ENCODE measurements around the gene TNKS2.
A peak's percentile ranks its signal among the peaks of the same experiment; 100 is the strongest.
"Not testable (repeated sequence)": the region's sequence is repeated elsewhere in the genome, so short reads cannot be mapped to it uniquely, and the experiment has no call there.

TNKS2 gene

DNA sequence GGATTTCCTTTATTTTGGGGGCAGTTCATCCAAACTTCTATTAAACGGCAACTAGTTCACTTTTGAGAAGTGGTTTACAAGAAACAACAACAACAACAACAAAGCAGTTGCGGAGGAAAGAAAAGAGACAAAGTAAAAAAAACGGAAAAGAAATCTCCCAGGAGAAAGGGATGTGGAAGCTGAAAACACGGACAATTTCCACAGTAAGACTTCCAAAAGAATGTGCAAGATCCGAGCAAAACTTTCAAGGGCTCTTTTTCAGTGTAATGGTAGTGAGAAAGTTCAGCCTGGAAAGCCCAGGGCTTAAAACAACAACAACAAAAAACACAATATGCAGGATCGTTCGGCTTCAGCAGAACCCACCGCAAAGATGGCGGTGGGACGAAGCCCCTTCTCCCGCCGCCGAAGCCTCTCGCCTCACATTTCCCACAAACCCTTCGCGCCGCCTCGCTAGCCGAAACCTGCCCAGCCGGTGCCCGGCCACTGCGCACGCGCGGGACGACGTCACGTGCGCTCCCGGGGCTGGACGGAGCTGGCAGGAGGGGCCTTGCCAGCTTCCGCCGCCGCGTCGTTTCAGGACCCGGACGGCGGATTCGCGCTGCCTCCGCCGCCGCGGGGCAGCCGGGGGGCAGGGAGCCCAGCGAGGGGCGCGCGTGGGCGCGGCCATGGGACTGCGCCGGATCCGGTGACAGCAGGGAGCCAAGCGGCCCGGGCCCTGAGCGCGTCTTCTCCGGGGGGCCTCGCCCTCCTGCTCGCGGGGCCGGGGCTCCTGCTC lies at the start of gene TNKS2:
TNKS2 (plus strand) TSS at position 553 of the 775 bp plus-strand sequence. CDS start 265 bp downstream, outside the sequence.
- DNase-seq (ENCODE audit: low read depth): peak; percentile 59

GRCh38 chr10:91749592-91749991 lies 48.6 kb upstream of the TNKS2 start:
- not testable (repeated sequence) for DNase-seq (ENCODE audit: low read depth)

DNA sequence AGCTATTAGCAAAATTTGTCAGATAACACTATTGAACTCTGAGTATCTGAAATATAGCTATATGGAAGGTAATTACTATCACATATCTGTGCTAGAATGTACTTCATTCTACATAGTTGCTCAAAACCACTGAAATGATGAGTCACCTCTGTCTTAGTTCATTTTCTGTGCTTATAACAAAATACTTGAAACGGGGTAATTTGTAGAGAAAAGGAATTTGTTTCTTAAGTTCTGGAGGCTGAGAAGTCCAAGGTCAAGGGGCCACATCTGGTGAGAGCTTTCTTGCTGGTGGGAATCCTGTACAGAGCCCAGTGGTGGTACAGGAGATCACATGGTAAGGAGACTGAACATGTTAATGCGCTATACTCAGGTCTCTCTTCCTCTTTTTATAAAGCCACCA lies 41.9 kb upstream of the TNKS2 start:
- DNase-seq (ENCODE audit: low read depth): no peak

DNA sequence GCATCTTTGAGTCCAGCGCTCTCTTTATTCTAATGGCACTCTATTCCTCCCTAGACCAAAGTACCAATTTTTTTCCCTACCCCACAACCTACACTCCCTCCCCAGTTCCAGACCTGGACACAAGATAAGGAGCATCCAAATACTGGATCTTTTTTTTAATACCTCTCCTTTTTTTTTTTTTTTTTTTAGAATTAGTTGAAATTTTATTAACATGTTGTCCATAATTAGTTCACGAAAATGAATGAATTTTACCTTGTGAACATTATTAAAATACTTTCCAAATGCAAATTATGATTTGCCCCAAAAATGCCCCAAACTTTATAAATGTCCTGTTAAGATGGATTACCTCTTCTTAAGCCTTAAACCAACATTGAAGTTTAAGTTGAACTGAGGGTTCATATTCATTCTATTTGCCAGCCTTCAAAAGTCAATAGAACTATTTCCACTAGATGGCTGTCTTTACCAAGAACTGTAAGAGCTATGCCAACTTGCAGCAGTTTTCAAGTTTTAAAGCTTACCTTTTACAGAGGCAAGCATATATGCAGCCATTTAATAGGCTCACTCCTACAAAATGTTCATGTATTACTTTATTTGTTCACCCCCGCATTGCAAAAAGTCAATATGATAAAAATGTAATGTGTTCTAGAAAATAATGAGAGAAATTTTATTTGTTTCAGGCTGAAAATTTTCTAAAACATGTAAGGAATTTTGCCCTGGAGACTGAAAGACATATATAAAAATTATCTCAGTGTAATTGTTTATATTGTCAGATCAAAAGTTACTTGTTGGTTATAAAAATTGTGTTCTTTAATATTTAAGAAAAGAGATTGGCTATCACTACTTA lies 39.7 kb upstream of the TNKS2 start:
- DNase-seq (ENCODE audit: low read depth): no peak

DNA sequence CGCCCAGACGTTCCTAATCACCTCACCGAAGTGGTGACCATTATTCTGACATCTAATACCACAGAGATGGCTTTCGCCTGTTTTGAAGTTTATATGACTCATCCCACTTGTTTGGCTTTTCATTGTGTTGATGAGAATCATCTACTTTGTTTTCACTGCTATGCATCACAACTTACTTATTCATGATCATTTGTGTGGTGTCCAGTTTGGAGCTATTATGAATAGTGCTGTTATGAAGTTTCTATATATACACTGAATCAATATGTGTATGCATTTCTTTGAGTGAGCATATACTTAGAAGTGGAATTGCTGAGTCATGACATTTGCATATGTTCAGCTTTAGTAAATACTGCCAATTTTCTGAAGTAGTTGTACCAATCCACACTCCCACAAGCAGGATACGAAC lies 38.6 kb upstream of the TNKS2 start:
- DNase-seq (ENCODE audit: low read depth): no peak

DNA sequence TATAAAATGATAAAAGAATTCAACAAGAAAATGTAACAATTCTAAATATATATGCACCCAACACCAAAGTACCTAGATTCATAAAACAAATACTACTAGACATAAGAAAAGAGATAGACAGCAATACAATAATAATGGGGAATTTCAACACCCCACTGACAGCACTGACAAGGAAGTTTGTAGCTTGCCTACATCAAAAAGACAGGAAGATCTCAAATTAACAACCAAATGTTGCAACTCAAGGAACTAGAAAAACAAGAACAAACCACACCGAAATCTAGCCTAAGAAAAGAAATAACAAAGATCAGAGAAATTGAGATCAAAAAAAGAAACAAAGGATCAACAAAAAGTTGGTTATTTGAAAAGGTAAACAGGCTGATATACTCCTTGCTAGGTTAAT lies 36.5 kb upstream of the TNKS2 start:
- no peak for DNase-seq (ENCODE audit: low read depth)

GRCh38 chr10:91762878-91763277 lies 35.3 kb upstream of the TNKS2 start:
- no peak for DNase-seq (ENCODE audit: low read depth)

GRCh38 chr10:91766676-91767075 lies 31.6 kb upstream of the TNKS2 start:
- no peak for DNase-seq (ENCODE audit: low read depth)

GRCh38 chr10:91768123-91768522 lies 30.1 kb upstream of the TNKS2 start:
- no peak for DNase-seq (ENCODE audit: low read depth)

- DNase-seq (ENCODE audit: low read depth): no peak
These were observed 26.3 kb upstream of the TNKS2 start for GRCh38 chr10:91771907-91772306.

- DNase-seq (ENCODE audit: low read depth): no peak
These were observed 25.8 kb upstream of the TNKS2 start for GRCh38 chr10:91772461-91772860.

DNA sequence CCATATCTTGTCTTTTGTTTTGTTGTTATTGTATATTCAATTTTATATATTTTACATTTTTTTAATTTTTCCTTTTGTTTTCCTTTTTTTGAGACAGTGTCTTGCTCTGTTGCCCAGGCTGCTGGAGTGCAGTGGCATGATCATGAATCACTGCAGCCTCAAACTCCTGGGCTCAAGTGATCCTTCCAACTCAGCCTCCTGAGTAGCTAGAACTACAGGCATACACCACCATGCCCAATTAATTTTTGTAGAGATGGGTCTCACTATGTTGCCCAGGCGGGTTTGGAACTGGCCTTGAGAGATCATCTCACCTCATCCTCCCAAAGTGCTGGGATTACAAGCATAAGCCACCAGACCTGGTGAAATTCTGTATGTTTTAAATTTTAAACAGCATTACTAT lies 25.4 kb upstream of the TNKS2 start:
- no peak for DNase-seq (ENCODE audit: low read depth)

DNA sequence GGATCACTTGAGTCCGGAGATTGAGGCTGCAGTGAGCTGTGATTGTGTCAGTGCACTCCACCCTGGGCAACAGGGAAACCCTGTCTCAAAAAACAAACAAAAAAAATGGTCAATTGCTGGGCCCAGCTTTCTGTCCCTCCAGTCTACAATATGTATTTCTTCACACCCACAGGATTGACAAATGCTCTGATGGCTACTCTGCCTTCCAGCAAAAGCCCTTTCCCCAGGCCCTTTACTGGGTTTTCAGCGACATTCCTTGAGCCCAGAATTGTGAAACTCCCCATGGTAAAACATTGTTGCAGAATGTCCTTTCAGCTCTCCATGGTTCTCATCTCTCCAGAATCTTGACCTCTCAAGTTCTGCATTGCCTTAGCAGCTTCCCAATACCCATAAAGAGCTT lies 23.7 kb upstream of the TNKS2 start:
- DNase-seq (ENCODE audit: low read depth): no peak

DNA sequence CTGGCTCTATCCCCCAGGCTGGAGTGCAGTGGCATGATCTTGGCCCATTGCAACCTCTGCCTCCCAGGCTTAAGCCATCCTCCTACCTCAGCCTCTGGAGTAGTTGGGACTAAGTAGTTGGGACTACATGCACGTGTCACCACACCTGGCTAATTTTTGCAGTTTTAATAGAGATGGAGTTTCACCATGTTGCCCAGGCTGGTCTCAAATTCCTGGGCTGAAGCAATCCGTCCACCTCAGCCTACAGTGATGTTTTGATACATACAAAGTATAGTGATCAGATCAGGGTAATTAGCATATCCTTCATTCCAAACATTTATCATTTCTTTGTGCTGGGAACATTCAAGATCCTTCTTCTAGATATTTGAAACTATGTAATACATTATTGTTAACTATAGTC lies 22.5 kb upstream of the TNKS2 start:
- DNase-seq (ENCODE audit: low read depth): no peak

GRCh38 chr10:91776266-91776665 lies 22.0 kb upstream of the TNKS2 start:
- DNase-seq (ENCODE audit: low read depth): no peak

GRCh38 chr10:91778485-91778884 lies 19.7 kb upstream of the TNKS2 start:
- no peak for DNase-seq (ENCODE audit: low read depth)

DNA sequence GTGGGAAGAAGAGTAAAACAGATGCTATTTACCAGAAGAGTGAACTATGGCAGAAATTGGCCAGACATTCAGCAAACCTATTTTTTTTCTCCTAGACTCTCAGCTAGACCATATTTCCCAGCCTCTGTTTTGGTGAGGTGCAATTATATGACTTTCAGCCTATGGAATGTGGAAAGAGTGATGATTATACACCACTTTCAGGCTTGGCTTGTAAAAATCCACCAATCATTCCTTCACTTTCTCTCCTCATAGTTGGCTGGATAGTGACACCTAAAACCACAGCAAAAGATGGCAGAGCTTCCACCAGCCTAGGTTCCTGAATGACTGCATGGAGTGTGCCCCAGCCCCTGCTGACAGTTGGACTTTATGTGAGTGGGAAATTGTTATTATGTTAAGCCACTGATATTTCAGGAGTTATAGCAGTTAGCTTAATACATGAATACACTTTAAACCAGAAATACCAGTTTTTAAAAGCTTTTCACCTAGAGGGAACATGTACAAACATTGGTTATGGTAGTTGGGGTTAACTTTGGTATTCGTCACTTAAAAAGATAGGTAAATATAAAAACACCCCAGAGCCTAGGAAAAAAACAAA lies 19.1 kb upstream of the TNKS2 start:
- no peak for DNase-seq (ENCODE audit: low read depth)

DNA sequence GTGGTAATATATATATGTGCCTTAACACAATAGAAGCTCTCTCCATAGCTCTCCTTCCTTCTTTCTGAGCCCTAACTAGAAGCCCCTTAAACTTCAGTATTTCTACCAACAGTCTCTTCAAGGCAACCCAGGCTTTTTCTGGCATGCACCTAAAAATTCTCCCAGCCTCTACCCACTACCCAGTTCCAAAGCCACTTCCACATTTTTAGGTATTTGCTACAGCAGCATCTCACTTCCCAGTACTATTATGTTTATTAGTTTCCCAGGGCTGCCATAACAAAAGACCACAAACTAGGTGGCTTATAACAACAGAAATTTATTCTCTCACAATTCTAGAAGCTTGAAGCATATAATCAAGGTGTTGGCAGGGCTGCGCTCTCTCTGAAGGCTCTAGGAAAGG lies 15.7 kb upstream of the TNKS2 start:
- DNase-seq (ENCODE audit: low read depth): no peak

DNA sequence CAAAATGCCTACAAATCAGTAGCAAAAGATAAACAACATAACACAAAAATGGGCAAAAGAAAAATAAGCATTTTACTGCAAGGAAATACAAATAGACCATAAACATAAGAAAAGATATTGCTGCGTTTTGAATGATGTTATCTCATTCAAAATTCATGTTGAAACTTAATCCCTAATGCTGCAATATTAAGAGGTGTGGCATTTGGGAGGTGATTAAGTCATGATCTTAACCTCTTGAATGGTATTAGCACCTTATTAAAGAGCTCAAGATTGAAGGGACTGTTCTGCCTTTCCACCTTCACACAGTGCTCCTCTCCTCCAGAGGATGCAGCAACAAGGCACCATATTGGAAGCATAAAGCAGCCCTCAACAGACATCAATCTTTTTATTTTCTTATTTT lies 12.4 kb upstream of the TNKS2 start:
- no peak for DNase-seq (ENCODE audit: low read depth)

GRCh38 chr10:91787258-91787657 lies 11.0 kb upstream of the TNKS2 start:
- DNase-seq (ENCODE audit: low read depth): no peak

DNA sequence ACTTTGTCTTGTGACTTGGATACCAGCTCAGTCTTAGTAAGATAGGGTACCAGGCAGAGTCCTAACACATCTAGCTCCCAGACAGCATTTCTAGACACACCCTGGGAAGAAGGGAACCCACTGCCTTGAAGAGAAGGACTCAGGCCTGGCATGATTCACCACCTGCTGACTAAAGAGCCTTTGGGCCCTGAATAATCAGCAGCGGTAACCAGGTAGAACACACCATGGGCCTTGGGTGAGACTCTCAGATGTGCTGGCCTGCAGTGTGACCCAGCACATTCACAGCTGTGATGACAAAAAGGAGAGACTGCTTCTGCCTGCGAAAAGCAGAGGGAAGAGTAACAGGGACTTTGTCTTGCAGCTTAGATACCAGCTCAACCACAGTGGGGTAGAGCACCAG lies 10.4 kb upstream of the TNKS2 start:
- DNase-seq (ENCODE audit: low read depth): no peak

DNA sequence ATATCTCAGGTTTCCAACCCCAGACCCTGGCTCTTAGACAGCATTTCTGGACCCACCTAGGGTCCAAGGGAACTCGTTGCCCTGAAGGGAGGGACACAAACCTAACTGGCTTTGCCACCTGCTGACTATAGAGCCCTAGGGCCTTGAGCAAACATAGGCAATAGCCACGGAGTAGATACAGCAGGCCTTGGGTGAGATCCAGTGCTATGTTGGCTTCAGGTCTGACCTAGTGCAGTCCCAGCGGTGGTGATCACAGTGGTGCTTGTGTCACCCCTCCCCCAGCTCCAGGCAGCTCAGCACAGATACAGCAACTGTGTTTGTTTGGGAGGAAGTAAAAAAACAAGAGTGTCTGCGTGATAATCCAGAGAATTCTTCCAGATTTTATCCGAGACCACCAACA lies 9.7 kb upstream of the TNKS2 start:
- DNase-seq (ENCODE audit: low read depth): no peak
